K562 (cell line): ENCODE measurements around the gene HMCN2. TPM values are rescaled to one million over a fixed set of nuclear protein-coding genes. Genes with fewer than 3 reads are reported as not detected.

Experiments used
- MLLT1 ChIP-seq, 2 experiments: fragments of 450-650 bp; IDR thresholded peaks; 2 replicates each; pipeline ENCODE4 v1.6.1; 2016
- TCF15 ChIP-seq: fragments of 250-450 bp; sonication (Bioruptor Pico); IDR thresholded peaks from 2 replicates; pipeline ENCODE4 v1.8.0; 2022; ENCODE audit warnings: moderate library complexity, mild to moderate bottlenecking, inconsistent platforms
- ZMIZ1 ChIP-seq, 2 experiments: fragments of 150-350 bp in 1 of 2; IDR thresholded peaks; 2 replicates each; pipeline ENCODE4 v1.6.1; 2012 to 2016; ENCODE audit warnings: low read depth in 2 of 2, low read length in 2 of 2, mild to moderate bottlenecking in 1 of 2, moderate library complexity in 1 of 2
- polyA plus RNA-seq, 8 experiments: library from polyadenylated mRNA; depleted of rRNA in 4 of 8; stranded (reverse) in 5 of 8; unstranded in 3 of 8; fragments of >200 nt; fragmentation: Nextera tagmentation in 2 of 8; fragmentation: Illumina TruSeq in 1 of 8; extraction: Ambion mirVana in 2 of 8; extraction: Trizol in 1 of 8; gene quantifications; 2 replicates each; pipeline versions ENCODE4 v1.2.1 to v1.2.3, GENCODE V29; 2011 to 2014; ENCODE audit warnings: inconsistent platforms in 1 of 8, missing spikeins in 1 of 8
- total RNA-seq, 7 experiments: library from RNA; depleted of rRNA in 6 of 7; stranded (reverse); fragments of >200 nt in 6 of 7; fragmentation: Illumina TruSeq in 2 of 7; extraction: Trizol in 2 of 7; gene quantifications; 2 replicates each; pipeline versions ENCODE4 v1.2.1 to v1.2.3, GENCODE V29; 2011 to 2021; ENCODE audit warnings: low replicate concordance in 1 of 7

Gene HMCN2
- total and polyA plus RNA-seq, 9 of the 15 experiments (the other 6 are each of a cell fraction or from before 2014, with no cell fraction given) = 0.01 TPM; not detected in 8

GRCh38 chr9:130407916-130408663 is 142.5 kb downstream of the HMCN2 start (continued):
- no peak for TF ChIP-seq TCF15 (CRISPR knock-in tag)
- TF ChIP-seq ZMIZ1 (IDR thresholded peaks at IDR 0.05; ENCODE audit: low read depth in 2 of 2, low read length in 2 of 2) = peak in 1 of 2 experiments; percentile 51; a peak in 1 of 4 replicates
- peak in 1 of 2 experiments; percentile 92; a peak in 2 of 4 replicates for TF ChIP-seq MLLT1 (IDR thresholded peaks at IDR 0.05)
